CD14-positive monocyte (primary cell): ENCODE measurements around the gene GNB5. TPM values are rescaled to one million over a fixed set of nuclear protein-coding genes. Genes with fewer than 3 reads are reported as not detected.

Experiments
- DNase-seq, 3 donors: peaks; one replicate each; pipeline ENCODE4 v3.0.0-alpha.2; 2011 to 2022
- H2AFZ ChIP-seq: 2 replicates; pipeline ENCODE4 v1.6.0; 2012; ENCODE audit warnings: mild to moderate bottlenecking, low read depth, low read length, inconsistent platforms; ENCODE audit not compliant: insufficient read depth, poor library complexity, severe bottlenecking
- H3K27ac ChIP-seq, 2 donors: 1 replicate in 1 of 2; 2 replicates in 1 of 2; pipeline ENCODE4 v1.5.1; 2012 to 2013; ENCODE audit warnings: low read length in 2 of 2, control low read depth in 1 of 2, inconsistent platforms in 1 of 2, low read depth in 1 of 2, mild to moderate bottlenecking in 1 of 2
- H3K27me3 ChIP-seq, 2 donors: one replicate each; pipeline versions ENCODE4 v1.6.0 to v1.6.1; 2011 to 2013; ENCODE audit warnings: low read length in 2 of 2; ENCODE audit not compliant: control insufficient read depth in 2 of 2, insufficient read depth in 2 of 2
- H3K36me3 ChIP-seq, 2 donors: replicated peaks in 1 of 2; 1 replicate in 1 of 2; 2 replicates in 1 of 2; pipeline versions ENCODE4 v1.5.1 to v1.6.1; 2012 to 2013; ENCODE audit warnings: low read length in 2 of 2, control low read depth in 1 of 2, inconsistent platforms in 1 of 2, mild to moderate bottlenecking in 1 of 2; ENCODE audit not compliant: insufficient read depth in 2 of 2, control insufficient read depth in 1 of 2
- H3K4me1 ChIP-seq, 2 donors: 1 replicate in 1 of 2; 2 replicates in 1 of 2; pipeline versions ENCODE4 v1.5.1 to v1.6.1; 2012 to 2013; ENCODE audit warnings: low read length in 2 of 2, control low read depth in 1 of 2, inconsistent platforms in 1 of 2, mild to moderate bottlenecking in 1 of 2, moderate library complexity in 1 of 2; ENCODE audit not compliant: insufficient read depth in 2 of 2, control insufficient read depth in 1 of 2
- H3K4me2 ChIP-seq: replicated peaks from 2 replicates; pipeline ENCODE3; 2012; ENCODE audit warnings: low read length, moderate library complexity, mild to moderate bottlenecking; ENCODE audit not compliant: poor library complexity, severe bottlenecking; ENCODE audit errors: extremely low read depth
- H3K4me3 ChIP-seq, 3 experiments: fragments of 200-600 bp in 1 of 3; sonication (generic) in 1 of 3; replicated peaks in 1 of 3; 1 replicate in 2 of 3; 2 replicates in 1 of 3; pipeline ENCODE4 v1.5.1; 2011 to 2013; ENCODE audit warnings: low read length in 3 of 3, mild to moderate bottlenecking in 3 of 3, control low read depth in 2 of 3, low read depth in 2 of 3, inconsistent platforms in 1 of 3, moderate library complexity in 1 of 3
- H3K79me2 ChIP-seq: 2 replicates; pipeline ENCODE4 v1.6.0; 2012; ENCODE audit warnings: mild to moderate bottlenecking, control low read depth, inconsistent platforms, low read length, moderate library complexity; ENCODE audit not compliant: insufficient read depth
- H3K9ac ChIP-seq: 2 replicates; pipeline ENCODE4 v1.6.0; 2017; ENCODE audit warnings: low read length, mild to moderate bottlenecking; ENCODE audit not compliant: insufficient read depth, poor library complexity, severe bottlenecking
- H3K9me3 ChIP-seq, 2 donors: replicated peaks in 1 of 2; 1 replicate in 1 of 2; 2 replicates in 1 of 2; pipeline versions ENCODE4 v1.5.1 to v1.6.1; 2012 to 2013; ENCODE audit warnings: low read length in 2 of 2, control low read depth in 1 of 2; ENCODE audit not compliant: control insufficient read depth in 1 of 2, insufficient read depth in 1 of 2
- H4K20me1 ChIP-seq: 2 replicates; pipeline ENCODE4 v1.6.0; 2012; ENCODE audit warnings: mild to moderate bottlenecking, low read length, control low read depth, moderate library complexity; ENCODE audit not compliant: insufficient read depth
- H3K27ac Mint-ChIP-seq, 7 donors: one replicate each; pipeline ENCODE4 v1.8.0; 2020; ENCODE audit warnings: mild to moderate bottlenecking in 7 of 7, mixed read lengths in 7 of 7, moderate library complexity in 6 of 7, inconsistent platforms in 2 of 7
- H3K27me3 Mint-ChIP-seq, 3 donors: one replicate each; pipeline ENCODE4 v1.8.0; 2021 to 2022; ENCODE audit warnings: low read depth in 3 of 3, mild to moderate bottlenecking in 3 of 3, mixed read lengths in 3 of 3, moderate library complexity in 3 of 3, inconsistent platforms in 1 of 3
- H3K36me3 Mint-ChIP-seq, 2 donors: one replicate each; pipeline ENCODE4 v1.8.0; 2020; ENCODE audit warnings: mixed read lengths in 2 of 2, inconsistent platforms in 1 of 2, mild to moderate bottlenecking in 1 of 2
- H3K4me1 Mint-ChIP-seq: one replicate; pipeline ENCODE4 v1.8.0; 2020; ENCODE audit warnings: mild to moderate bottlenecking, mixed read lengths
- H3K4me3 Mint-ChIP-seq, 2 donors: one replicate each; pipeline ENCODE4 v1.8.0; 2020; ENCODE audit warnings: mild to moderate bottlenecking in 2 of 2, mixed read lengths in 2 of 2, moderate library complexity in 1 of 2
- H3K9me3 Mint-ChIP-seq, 7 donors: one replicate each; pipeline ENCODE4 v1.8.0; 2020 to 2022; ENCODE audit warnings: mixed read lengths in 7 of 7, mild to moderate bottlenecking in 6 of 7, moderate library complexity in 6 of 7, inconsistent platforms in 2 of 7
- WGBS: methylation state at CpG from one replicate; pipeline ENCODE4 v1.1.5; 2013; ENCODE audit warnings: missing lambda C conversion rate; ENCODE audit not compliant: insufficient coverage; 5-methylcytosine and 5-hydroxymethylcytosine counted together
- intact Hi-C, 2 donors: fragments of 100-400 bp; cut with micrococcal nuclease; formaldehyde crosslinking; loops; one replicate each; pipeline versions ENCODE4 v1.15.0 to v1.15.1; 2023
- polyA plus RNA-seq, 3 donors: library from polyadenylated mRNA; depleted of rRNA in 1 of 3; unstranded in 2 of 3; stranded (reverse) in 1 of 3; fragments of 300-500 nt in 2 of 3; fragments of >200 nt in 1 of 3; fragmentation: Illumina TruSeq in 2 of 3; gene quantifications; 1 replicate in 2 of 3; 2 replicates in 1 of 3; pipeline ENCODE4 v1.2.3, GENCODE V29; 2012 to 2021
- TF ChIP-seq, protein P1 (sequence below): fragments of 200-600 bp; IDR thresholded peaks from one replicate; pipeline ENCODE4 v1.8.0; 2022; ENCODE audit warnings: antibody characterized with exemption, mild to moderate bottlenecking

The GNB5 gene
- polyA plus RNA-seq, 3 donors, result 3.1 to 5.4 (median 4.3) TPM

DNA sequence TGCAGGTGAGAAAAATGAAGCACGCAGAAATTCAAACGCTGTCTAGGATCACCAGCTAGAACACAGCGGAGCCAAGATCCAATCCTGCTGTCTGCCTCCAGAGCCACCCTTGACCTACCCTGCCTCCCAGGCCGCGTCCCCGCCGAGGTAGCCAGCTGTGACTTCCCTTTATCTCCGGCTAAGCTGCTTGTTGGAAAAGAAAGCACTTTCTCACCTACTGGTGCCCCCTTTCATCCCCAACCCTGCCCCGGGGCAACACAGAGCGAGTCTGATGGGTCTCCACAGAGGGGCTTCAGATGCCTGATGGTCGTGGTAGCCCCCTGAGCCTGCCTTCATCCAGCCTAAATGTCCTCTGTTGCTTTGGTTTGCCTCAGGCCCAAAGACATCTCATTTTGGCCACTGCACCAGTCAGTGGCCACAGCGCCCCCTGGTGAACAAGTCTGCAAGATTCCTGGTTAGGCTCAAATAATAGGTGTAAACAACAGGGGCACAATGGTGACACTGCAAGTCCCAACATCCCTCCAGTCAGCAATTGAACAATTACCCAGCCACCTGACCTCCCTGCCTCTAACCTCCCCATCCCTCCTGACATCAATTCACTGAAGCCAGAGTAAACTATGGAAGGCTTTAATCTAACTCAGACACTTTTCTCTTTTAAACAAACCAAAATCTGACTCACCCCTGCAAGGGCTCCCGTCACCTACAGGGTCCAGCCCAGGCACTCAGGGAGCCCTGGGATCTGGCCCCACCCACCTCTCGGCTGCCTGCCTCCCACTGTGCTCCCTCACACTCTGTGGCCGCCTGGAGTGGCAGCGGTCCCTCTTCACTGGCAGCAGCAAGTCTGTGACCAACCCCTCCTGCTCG lies 51.4 kb downstream of the GNB5 start:
- Mint-ChIP-seq H3K4me3 (peak overlapping the region; percentile 58 to 80), H3K27ac (peak overlapping the region in 1 of 7 donors; percentile 65), H3K27me3 (peaks cover under 1 to 6% (median 5%) of the 10 kb centered on the region in 3 donors), H3K9me3 (peaks cover 0 to 3% (median 1%) of the 10 kb centered on the region in 7 donors), H3K4me1 (peaks cover 44% of the 10 kb centered on the region), H3K36me3 (peaks cover 0 to 2% of the 10 kb centered on the region in 2 donors)
- Histone ChIP-seq H4K20me1 (no peaks in the 10 kb centered on the region), H3K4me1 (peaks cover 42 to 46% of the 10 kb centered on the region in 2 donors), H3K27me3 (no peaks in the 10 kb centered on the region), H3K9ac (no peak overlapping the region), H3K36me3 (no peaks in the 10 kb centered on the region), H2AFZ (peak overlapping the region; percentile 70), H3K79me2 (no peaks in the 10 kb centered on the region), H3K4me3 (peak overlapping the region in 1 of 3 experiments; percentile 15), H3K9me3 (no peaks in the 10 kb centered on the region), H3K4me2 (peak overlapping the region; percentile 32), H3K27ac (no peak overlapping the region)
- WGBS, result 56% methylated on average over 10 of the region's 17 CpGs
- intact Hi-C loops, result loop anchor here (2.0 to 10.0 kb wide), 3 partner anchors 55 to 158 kb away; no protein-coding TSS in a partner anchor
- TF ChIP-seq, protein P1, sequence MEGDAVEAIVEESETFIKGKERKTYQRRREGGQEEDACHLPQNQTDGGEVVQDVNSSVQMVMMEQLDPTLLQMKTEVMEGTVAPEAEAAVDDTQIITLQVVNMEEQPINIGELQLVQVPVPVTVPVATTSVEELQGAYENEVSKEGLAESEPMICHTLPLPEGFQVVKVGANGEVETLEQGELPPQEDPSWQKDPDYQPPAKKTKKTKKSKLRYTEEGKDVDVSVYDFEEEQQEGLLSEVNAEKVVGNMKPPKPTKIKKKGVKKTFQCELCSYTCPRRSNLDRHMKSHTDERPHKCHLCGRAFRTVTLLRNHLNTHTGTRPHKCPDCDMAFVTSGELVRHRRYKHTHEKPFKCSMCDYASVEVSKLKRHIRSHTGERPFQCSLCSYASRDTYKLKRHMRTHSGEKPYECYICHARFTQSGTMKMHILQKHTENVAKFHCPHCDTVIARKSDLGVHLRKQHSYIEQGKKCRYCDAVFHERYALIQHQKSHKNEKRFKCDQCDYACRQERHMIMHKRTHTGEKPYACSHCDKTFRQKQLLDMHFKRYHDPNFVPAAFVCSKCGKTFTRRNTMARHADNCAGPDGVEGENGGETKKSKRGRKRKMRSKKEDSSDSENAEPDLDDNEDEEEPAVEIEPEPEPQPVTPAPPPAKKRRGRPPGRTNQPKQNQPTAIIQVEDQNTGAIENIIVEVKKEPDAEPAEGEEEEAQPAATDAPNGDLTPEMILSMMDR, result peak; percentile 97
- peak; percentile 59 to 71 (median 70) for DNase-seq

DNA sequence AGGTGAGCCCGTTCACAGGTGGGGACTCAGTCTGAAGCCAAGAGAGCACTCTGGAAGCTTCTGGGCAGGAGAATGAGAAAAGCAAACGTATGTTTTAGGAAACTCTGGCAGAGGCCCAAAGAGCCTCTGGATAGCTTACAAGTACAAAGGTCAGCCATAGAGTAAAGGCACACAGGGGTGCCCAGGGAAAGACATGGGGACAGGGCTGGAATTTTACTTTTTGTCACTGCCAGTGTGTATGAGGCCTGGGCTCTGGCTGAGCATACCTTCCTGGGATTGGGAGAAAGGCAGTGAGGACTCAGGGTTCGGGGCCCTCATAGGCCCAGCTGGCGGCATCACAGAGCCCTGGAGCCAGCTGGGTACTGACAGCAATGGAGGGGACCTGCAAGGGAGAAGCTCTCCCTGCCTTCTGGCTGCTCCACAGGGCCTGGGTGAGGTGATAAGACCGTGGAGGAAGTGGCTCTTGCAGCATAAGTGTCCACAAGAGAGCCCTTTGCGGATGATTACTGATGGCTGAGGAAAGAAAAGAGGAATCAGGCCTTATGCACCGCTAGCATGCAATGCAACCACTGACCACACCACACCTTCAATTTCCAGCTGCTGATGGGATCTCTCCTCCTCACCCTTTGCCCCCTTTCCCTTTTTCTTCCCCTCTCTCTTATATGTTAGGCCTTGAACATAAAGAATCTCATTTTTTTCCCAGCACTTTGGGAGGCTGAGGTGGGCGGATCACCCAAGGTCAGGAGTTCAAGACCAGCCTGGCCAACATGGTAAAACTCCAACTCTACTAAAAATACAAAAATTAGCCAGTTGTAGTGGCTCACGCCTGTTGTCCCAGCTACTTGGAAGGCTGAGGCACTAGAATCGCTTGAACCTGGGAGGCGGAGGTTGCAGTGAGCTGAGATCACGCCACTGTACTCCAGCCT lies 53.5 kb downstream of the GNB5 start:
- Mint-ChIP-seq H3K9me3 (peaks cover 0 to 3% (median 0%) of the 10 kb centered on the region in 7 donors), H3K36me3 (peaks cover 0 to 7% of the 10 kb centered on the region in 2 donors), H3K4me1 (peaks cover 54% of the 10 kb centered on the region), H3K27ac (peak overlapping the region in 4 of 7 donors; percentile 32 to 73 (median 47)), H3K27me3 (peaks cover 1 to 5% (median 3%) of the 10 kb centered on the region in 3 donors), H3K4me3 (no peak overlapping the region)
- no peak overlapping the region for H3K9ac ChIP-seq
- no peaks in the 10 kb centered on the region for H3K27me3 ChIP-seq
- no peak overlapping the region for H2AFZ ChIP-seq
- no peak overlapping the region for H3K4me2 ChIP-seq
- H3K36me3 ChIP-seq, result no peaks in the 10 kb centered on the region
- no peaks in the 10 kb centered on the region for H3K79me2 ChIP-seq
- H3K4me3 ChIP-seq, result no peak overlapping the region
- TF ChIP-seq, protein P1, result peak; percentile 40
- peak; percentile 77 to 83 (median 81) for DNase-seq
- intact Hi-C loops, result loop anchor here (2.0 to 10.0 kb wide), 3 partner anchors 53 to 155 kb away; no protein-coding TSS in a partner anchor
- H3K27ac ChIP-seq, result peak overlapping the region in 1 of 2 donors; percentile 9
- WGBS, result 56% methylated on average over 8 of the region's 12 CpGs
- H3K9me3 ChIP-seq, result no peaks in the 10 kb centered on the region
- H4K20me1 ChIP-seq, result no peaks in the 10 kb centered on the region
- H3K4me1 ChIP-seq, result peaks cover 47 to 59% of the 10 kb centered on the region in 2 donors
